Stimulated activated naive CD8-positive, alpha-beta T cell treated with anti-CD3 and anti-CD28 coated beads, Interleukin-15, Interleukin-2, amounts not matched to agents 100 ng/mL and 50 ng/mL, for 24 hours (primary cell): Measurements from ENCODE around the gene HMGB1.

Source experiments
- H3K27ac Mint-ChIP-seq: one replicate; pipeline ENCODE4 v1.8.0; 2021; ENCODE audit warnings: mild to moderate bottlenecking, mixed read lengths
- H3K27me3 Mint-ChIP-seq: one replicate; pipeline ENCODE4 v1.8.0; 2021; ENCODE audit warnings: mixed read lengths
- H3K36me3 Mint-ChIP-seq: one replicate; pipeline ENCODE4 v1.8.0; 2021; ENCODE audit warnings: low read depth, mixed read lengths
- H3K4me1 Mint-ChIP-seq: one replicate; pipeline ENCODE4 v1.8.0; 2021; ENCODE audit warnings: low read depth, mixed read lengths
- H3K4me3 Mint-ChIP-seq: one replicate; pipeline ENCODE4 v1.8.0; 2021; ENCODE audit warnings: mild to moderate bottlenecking, mixed read lengths
- H3K9me3 Mint-ChIP-seq: one replicate; pipeline ENCODE4 v1.8.0; 2021; ENCODE audit warnings: mixed read lengths

The HMGB1 gene

GRCh38 chr13:30465593-30466357 is at the start of gene HMGB1:
Gene HMGB1 (minus strand): TSS chr13:30465936. CDS start chr13:30463680, 2,256 bp downstream.
- Mint-ChIP-seq H3K36me3 (peaks cover 36% of the 10 kb centered on the region), H3K27me3 (peaks cover 4% of the 10 kb centered on the region), H3K27ac (peak within 1 kb of the TSS; percentile 99), H3K4me3 (peak within 1 kb of the TSS; percentile 93), H3K9me3 (no peaks in the 10 kb centered on the region), H3K4me1 (peaks cover 34% of the 10 kb centered on the region)

- H3K27me3 Mint-ChIP-seq, result peaks cover 3% of the 10 kb centered on the region
Observed at GRCh38 chr13:30510811-30511371, 45.2 kb upstream of the HMGB1 start.

GRCh38 chr13:30510091-30510490 is 44.4 kb upstream of the HMGB1 start:
- no peaks in the 10 kb centered on the region for H3K4me1 Mint-ChIP-seq
- no peaks in the 10 kb centered on the region for H3K36me3 Mint-ChIP-seq
- no peak overlapping the region for H3K4me3 Mint-ChIP-seq
- H3K9me3 Mint-ChIP-seq, result no peaks in the 10 kb centered on the region
- no peak overlapping the region for H3K27ac Mint-ChIP-seq
- peaks cover 3% of the 10 kb centered on the region for H3K27me3 Mint-ChIP-seq

More at GRCh38 chr13:30510811-30511371, 45.2 kb upstream of the HMGB1 start:
- Mint-ChIP-seq H3K9me3 (no peaks in the 10 kb centered on the region), H3K27ac (no peak overlapping the region), H3K4me3 (no peak overlapping the region), H3K36me3 (no peaks in the 10 kb centered on the region), H3K4me1 (no peaks in the 10 kb centered on the region)

GRCh38 chr13:30509254-30510050 is 43.7 kb upstream of the HMGB1 start:
- Mint-ChIP-seq H3K27me3 (peaks cover 3% of the 10 kb centered on the region), H3K4me3 (no peak overlapping the region), H3K27ac (no peak overlapping the region), H3K9me3 (no peaks in the 10 kb centered on the region), H3K4me1 (no peaks in the 10 kb centered on the region), H3K36me3 (no peaks in the 10 kb centered on the region)

- H3K27ac Mint-ChIP-seq, result no peak overlapping the region
- no peak overlapping the region for H3K4me3 Mint-ChIP-seq
- no peaks in the 10 kb centered on the region for H3K9me3 Mint-ChIP-seq
- H3K4me1 Mint-ChIP-seq, result peaks cover 10% of the 10 kb centered on the region
- H3K36me3 Mint-ChIP-seq, result no peaks in the 10 kb centered on the region
- no peaks in the 10 kb centered on the region for H3K27me3 Mint-ChIP-seq
Observed at GRCh38 chr13:30504081-30504480, 38.3 kb upstream of the HMGB1 start.

DNA sequence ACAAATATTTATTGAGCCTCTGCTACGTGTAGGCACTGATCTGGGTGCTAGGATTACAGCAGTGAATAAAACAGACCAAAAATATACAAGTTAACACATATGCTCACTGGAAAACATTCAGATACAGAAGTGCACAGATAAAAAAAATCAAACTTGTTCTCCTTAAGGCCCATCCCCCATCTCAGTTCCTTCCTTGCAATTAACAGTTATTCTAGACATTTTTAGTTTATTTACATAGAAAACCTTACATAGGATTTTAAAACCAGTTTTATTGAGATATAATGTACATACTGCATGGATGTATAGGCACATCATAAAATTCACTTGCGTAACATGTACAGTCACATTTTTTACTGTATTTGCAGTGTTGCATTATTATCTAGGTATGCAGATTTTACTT is 36.5 kb upstream of the HMGB1 start:
- Mint-ChIP-seq H3K27ac (no peak overlapping the region), H3K4me1 (peaks cover 10% of the 10 kb centered on the region), H3K4me3 (no peak overlapping the region), H3K27me3 (no peaks in the 10 kb centered on the region), H3K36me3 (no peaks in the 10 kb centered on the region), H3K9me3 (no peaks in the 10 kb centered on the region)

DNA sequence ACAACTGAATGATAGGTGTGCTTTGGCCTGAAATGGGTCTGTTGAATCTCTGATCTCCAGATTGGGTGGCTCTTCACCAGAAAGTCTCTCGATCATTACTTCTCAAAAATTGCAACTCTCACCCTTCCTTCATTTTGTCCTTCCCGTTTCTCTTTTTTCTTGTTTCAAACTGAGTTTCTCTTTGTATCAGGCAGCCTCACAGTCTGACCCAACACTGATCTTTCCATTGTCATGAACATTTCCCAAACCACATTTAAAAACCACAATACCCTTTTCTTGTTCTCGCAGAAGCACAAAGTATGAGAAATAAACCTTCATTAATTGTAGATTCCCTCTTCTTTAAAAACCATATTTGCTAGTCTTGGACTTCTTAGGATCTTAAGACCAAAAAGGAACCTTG is 33.6 kb upstream of the HMGB1 start:
- no peaks in the 10 kb centered on the region for H3K27me3 Mint-ChIP-seq
- no peak overlapping the region for H3K4me3 Mint-ChIP-seq
- no peaks in the 10 kb centered on the region for H3K9me3 Mint-ChIP-seq
- H3K27ac Mint-ChIP-seq, result peak overlapping the region; percentile 57
- H3K4me1 Mint-ChIP-seq, result peaks cover 10% of the 10 kb centered on the region
- H3K36me3 Mint-ChIP-seq, result no peaks in the 10 kb centered on the region

GRCh38 chr13:30496147-30496546 is 30.4 kb upstream of the HMGB1 start:
- no peaks in the 10 kb centered on the region for H3K27me3 Mint-ChIP-seq
- H3K36me3 Mint-ChIP-seq, result no peaks in the 10 kb centered on the region
- H3K9me3 Mint-ChIP-seq, result no peaks in the 10 kb centered on the region
- H3K27ac Mint-ChIP-seq, result no peak overlapping the region
- peaks cover 10% of the 10 kb centered on the region for H3K4me1 Mint-ChIP-seq
- no peak overlapping the region for H3K4me3 Mint-ChIP-seq

DNA sequence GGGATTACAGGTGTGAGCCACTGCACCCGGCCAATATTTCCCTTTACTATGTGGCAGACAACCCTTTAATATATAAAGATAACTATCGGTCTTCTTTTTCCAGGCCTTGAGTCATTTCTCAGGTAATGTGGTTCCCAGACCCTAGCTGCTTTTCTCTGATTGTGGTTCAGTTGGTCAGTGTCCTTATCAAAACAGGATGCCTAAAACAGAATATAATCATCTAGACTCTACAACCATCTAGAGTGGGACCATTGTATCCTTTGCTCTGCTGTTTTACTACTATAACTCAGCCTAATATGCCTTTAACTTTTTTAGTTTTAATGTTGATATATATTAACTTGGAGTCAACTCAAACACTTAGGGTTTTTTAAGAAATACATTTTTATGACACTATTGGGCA is 30.0 kb upstream of the HMGB1 start:
- Mint-ChIP-seq H3K4me3 (no peak overlapping the region), H3K9me3 (no peaks in the 10 kb centered on the region), H3K27me3 (no peaks in the 10 kb centered on the region), H3K36me3 (no peaks in the 10 kb centered on the region), H3K27ac (no peak overlapping the region), H3K4me1 (peaks cover 10% of the 10 kb centered on the region)

GRCh38 chr13:30493658-30494381 is 28.1 kb upstream of the HMGB1 start:
- Mint-ChIP-seq H3K4me3 (no peak overlapping the region), H3K36me3 (no peaks in the 10 kb centered on the region), H3K27ac (no peak overlapping the region), H3K27me3 (no peaks in the 10 kb centered on the region), H3K4me1 (no peaks in the 10 kb centered on the region), H3K9me3 (no peaks in the 10 kb centered on the region)

DNA sequence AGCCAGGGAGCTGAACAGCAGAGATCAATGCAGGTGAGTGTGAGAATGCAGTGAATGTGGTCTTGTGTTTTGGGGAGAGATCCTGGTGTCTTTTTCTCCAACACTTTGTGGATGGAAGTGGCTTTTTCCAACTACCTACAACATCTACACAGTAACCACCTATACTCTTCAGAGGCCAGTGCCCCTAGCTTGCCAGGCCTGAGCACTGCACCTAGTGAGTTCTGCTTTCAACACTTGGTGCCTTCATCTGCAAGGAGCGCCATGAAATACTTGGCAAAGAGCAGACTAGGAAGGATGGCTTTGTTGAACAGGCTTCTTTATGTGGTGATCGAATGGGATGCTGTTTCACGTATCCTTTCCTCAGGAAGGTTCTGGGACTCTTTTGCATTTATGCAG is 21.3 kb upstream of the HMGB1 start:
- Mint-ChIP-seq H3K27me3 (no peaks in the 10 kb centered on the region), H3K4me3 (no peak overlapping the region), H3K4me1 (no peaks in the 10 kb centered on the region), H3K36me3 (no peaks in the 10 kb centered on the region), H3K27ac (no peak overlapping the region), H3K9me3 (no peaks in the 10 kb centered on the region)

DNA sequence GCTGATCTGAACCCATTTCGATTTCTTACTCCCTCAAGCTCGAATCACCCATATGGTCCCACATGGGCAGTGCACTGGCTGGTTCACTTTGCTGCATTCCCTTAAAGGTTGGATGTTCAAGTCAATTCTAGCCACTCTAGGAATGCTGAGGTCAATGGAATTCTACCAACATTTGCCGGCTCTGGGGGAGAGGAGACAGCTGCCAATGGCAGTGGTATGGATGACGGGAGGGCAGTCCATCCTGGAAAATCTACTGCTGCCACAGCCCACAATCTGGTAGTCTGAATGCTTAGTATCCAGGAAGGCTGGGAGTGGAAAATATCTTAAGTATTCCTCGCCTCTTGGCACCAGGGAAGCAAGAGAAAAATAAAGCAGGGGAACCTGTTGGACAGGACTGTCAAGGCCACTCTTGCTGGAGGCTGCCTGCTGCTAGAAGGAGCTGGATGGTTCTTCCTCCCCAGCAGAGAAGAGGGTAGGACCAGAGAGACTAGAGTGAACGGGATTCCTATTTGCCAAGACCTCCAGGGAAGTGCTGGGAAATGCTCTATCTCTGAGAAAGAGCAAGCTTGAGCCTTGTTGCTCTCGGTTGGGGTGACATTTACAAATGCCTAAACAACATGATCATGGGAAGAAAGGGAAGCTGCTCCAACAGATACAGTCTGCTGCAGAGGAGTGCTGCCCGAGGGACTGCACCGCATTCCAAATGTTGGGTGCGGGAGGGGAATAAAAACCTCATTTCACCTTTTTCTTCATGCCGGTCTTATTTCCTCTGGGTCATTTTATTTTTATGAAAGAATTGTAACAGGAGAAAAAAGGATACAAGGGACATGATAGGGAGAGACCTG is 20.7 kb upstream of the HMGB1 start:
- H3K4me1 Mint-ChIP-seq, result no peaks in the 10 kb centered on the region
- no peaks in the 10 kb centered on the region for H3K36me3 Mint-ChIP-seq
- H3K27ac Mint-ChIP-seq, result no peak overlapping the region
- no peak overlapping the region for H3K4me3 Mint-ChIP-seq
- no peaks in the 10 kb centered on the region for H3K9me3 Mint-ChIP-seq
- no peaks in the 10 kb centered on the region for H3K27me3 Mint-ChIP-seq

DNA sequence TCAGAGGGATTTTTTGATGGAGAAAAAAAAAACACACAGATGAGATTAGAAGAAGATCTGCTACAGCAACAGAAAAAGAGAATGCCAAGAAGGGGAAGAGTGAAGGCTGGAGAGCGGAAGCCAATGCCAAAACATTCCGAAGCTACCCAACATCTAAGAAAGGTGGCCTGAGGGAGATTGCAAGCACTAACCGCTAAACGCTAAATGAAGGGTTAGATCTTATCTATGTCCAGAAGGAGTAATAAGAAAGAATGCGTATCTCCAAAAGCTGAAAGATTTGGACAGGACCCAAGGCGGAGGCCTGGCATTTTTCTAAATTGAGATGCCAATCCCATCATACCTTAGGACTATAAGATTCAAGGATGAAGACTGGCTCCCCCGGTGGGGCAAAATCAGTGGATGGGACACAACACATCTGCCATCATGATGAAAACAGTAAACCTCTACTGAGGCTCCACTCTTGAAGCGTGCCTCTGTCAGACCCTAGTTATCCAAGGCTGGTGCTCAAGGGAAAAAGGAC is 15.6 kb upstream of the HMGB1 start:
- H3K4me3 Mint-ChIP-seq, result no peak overlapping the region
- H3K27ac Mint-ChIP-seq, result no peak overlapping the region
- H3K27me3 Mint-ChIP-seq, result no peaks in the 10 kb centered on the region
- no peaks in the 10 kb centered on the region for H3K9me3 Mint-ChIP-seq
- no peaks in the 10 kb centered on the region for H3K36me3 Mint-ChIP-seq
- no peaks in the 10 kb centered on the region for H3K4me1 Mint-ChIP-seq
